CD14-positive monocyte (primary cell): ENCODE results near the gene PVALEF. TPM values are rescaled to one million over a fixed set of nuclear protein-coding genes. Genes with fewer than 3 reads are reported as not detected.

ENCODE experiments used
- DNase-seq, 3 donors: peaks; one replicate each; pipeline ENCODE4 v3.0.0-alpha.2; 2011 to 2022
- H2AFZ ChIP-seq: 2 replicates; pipeline ENCODE4 v1.6.0; 2012; ENCODE audit warnings: mild to moderate bottlenecking, low read depth, low read length, inconsistent platforms; ENCODE audit not compliant: insufficient read depth, poor library complexity, severe bottlenecking
- H3K27ac ChIP-seq, 2 donors: 1 replicate in 1 of 2; 2 replicates in 1 of 2; pipeline ENCODE4 v1.5.1; 2012 to 2013; ENCODE audit warnings: low read length in 2 of 2, control low read depth in 1 of 2, inconsistent platforms in 1 of 2, low read depth in 1 of 2, mild to moderate bottlenecking in 1 of 2
- H3K27me3 ChIP-seq, 2 donors: one replicate each; pipeline versions ENCODE4 v1.6.0 to v1.6.1; 2011 to 2013; ENCODE audit warnings: low read length in 2 of 2; ENCODE audit not compliant: control insufficient read depth in 2 of 2, insufficient read depth in 2 of 2
- H3K36me3 ChIP-seq, 2 donors: replicated peaks in 1 of 2; 1 replicate in 1 of 2; 2 replicates in 1 of 2; pipeline versions ENCODE4 v1.5.1 to v1.6.1; 2012 to 2013; ENCODE audit warnings: low read length in 2 of 2, control low read depth in 1 of 2, inconsistent platforms in 1 of 2, mild to moderate bottlenecking in 1 of 2; ENCODE audit not compliant: insufficient read depth in 2 of 2, control insufficient read depth in 1 of 2
- H3K4me1 ChIP-seq, 2 donors: 1 replicate in 1 of 2; 2 replicates in 1 of 2; pipeline versions ENCODE4 v1.5.1 to v1.6.1; 2012 to 2013; ENCODE audit warnings: low read length in 2 of 2, control low read depth in 1 of 2, inconsistent platforms in 1 of 2, mild to moderate bottlenecking in 1 of 2, moderate library complexity in 1 of 2; ENCODE audit not compliant: insufficient read depth in 2 of 2, control insufficient read depth in 1 of 2
- H3K4me2 ChIP-seq: replicated peaks from 2 replicates; pipeline ENCODE3; 2012; ENCODE audit warnings: low read length, moderate library complexity, mild to moderate bottlenecking; ENCODE audit not compliant: poor library complexity, severe bottlenecking; ENCODE audit errors: extremely low read depth
- H3K4me3 ChIP-seq, 3 experiments: fragments of 200-600 bp in 1 of 3; sonication (generic) in 1 of 3; replicated peaks in 1 of 3; 1 replicate in 2 of 3; 2 replicates in 1 of 3; pipeline ENCODE4 v1.5.1; 2011 to 2013; ENCODE audit warnings: low read length in 3 of 3, mild to moderate bottlenecking in 3 of 3, control low read depth in 2 of 3, low read depth in 2 of 3, inconsistent platforms in 1 of 3, moderate library complexity in 1 of 3
- H3K79me2 ChIP-seq: 2 replicates; pipeline ENCODE4 v1.6.0; 2012; ENCODE audit warnings: mild to moderate bottlenecking, control low read depth, inconsistent platforms, low read length, moderate library complexity; ENCODE audit not compliant: insufficient read depth
- H3K9ac ChIP-seq: 2 replicates; pipeline ENCODE4 v1.6.0; 2017; ENCODE audit warnings: low read length, mild to moderate bottlenecking; ENCODE audit not compliant: insufficient read depth, poor library complexity, severe bottlenecking
- H3K9me3 ChIP-seq, 2 donors: replicated peaks in 1 of 2; 1 replicate in 1 of 2; 2 replicates in 1 of 2; pipeline versions ENCODE4 v1.5.1 to v1.6.1; 2012 to 2013; ENCODE audit warnings: low read length in 2 of 2, control low read depth in 1 of 2; ENCODE audit not compliant: control insufficient read depth in 1 of 2, insufficient read depth in 1 of 2
- H4K20me1 ChIP-seq: 2 replicates; pipeline ENCODE4 v1.6.0; 2012; ENCODE audit warnings: mild to moderate bottlenecking, low read length, control low read depth, moderate library complexity; ENCODE audit not compliant: insufficient read depth
- H3K27ac Mint-ChIP-seq, 7 donors: one replicate each; pipeline ENCODE4 v1.8.0; 2020; ENCODE audit warnings: mild to moderate bottlenecking in 7 of 7, mixed read lengths in 7 of 7, moderate library complexity in 6 of 7, inconsistent platforms in 2 of 7
- H3K27me3 Mint-ChIP-seq, 3 donors: one replicate each; pipeline ENCODE4 v1.8.0; 2021 to 2022; ENCODE audit warnings: low read depth in 3 of 3, mild to moderate bottlenecking in 3 of 3, mixed read lengths in 3 of 3, moderate library complexity in 3 of 3, inconsistent platforms in 1 of 3
- H3K36me3 Mint-ChIP-seq, 2 donors: one replicate each; pipeline ENCODE4 v1.8.0; 2020; ENCODE audit warnings: mixed read lengths in 2 of 2, inconsistent platforms in 1 of 2, mild to moderate bottlenecking in 1 of 2
- H3K4me1 Mint-ChIP-seq: one replicate; pipeline ENCODE4 v1.8.0; 2020; ENCODE audit warnings: mild to moderate bottlenecking, mixed read lengths
- H3K4me3 Mint-ChIP-seq, 2 donors: one replicate each; pipeline ENCODE4 v1.8.0; 2020; ENCODE audit warnings: mild to moderate bottlenecking in 2 of 2, mixed read lengths in 2 of 2, moderate library complexity in 1 of 2
- H3K9me3 Mint-ChIP-seq, 7 donors: one replicate each; pipeline ENCODE4 v1.8.0; 2020 to 2022; ENCODE audit warnings: mixed read lengths in 7 of 7, mild to moderate bottlenecking in 6 of 7, moderate library complexity in 6 of 7, inconsistent platforms in 2 of 7
- WGBS: methylation state at CpG from one replicate; pipeline ENCODE4 v1.1.5; 2013; ENCODE audit warnings: missing lambda C conversion rate; ENCODE audit not compliant: insufficient coverage; 5-methylcytosine and 5-hydroxymethylcytosine counted together
- intact Hi-C, 2 donors: fragments of 100-400 bp; cut with micrococcal nuclease; formaldehyde crosslinking; loops; one replicate each; pipeline versions ENCODE4 v1.15.0 to v1.15.1; 2023
- polyA minus RNA-seq: library from RNA; depleted of rRNA, polyadenylated mRNA; stranded (reverse); fragments of >200 nt; gene quantifications from 2 replicates; pipeline ENCODE4 v1.2.3, GENCODE V29; 2012
- polyA plus RNA-seq, 3 donors: library from polyadenylated mRNA; depleted of rRNA in 1 of 3; unstranded in 2 of 3; stranded (reverse) in 1 of 3; fragments of 300-500 nt in 2 of 3; fragments of >200 nt in 1 of 3; fragmentation: Illumina TruSeq in 2 of 3; gene quantifications; 1 replicate in 2 of 3; 2 replicates in 1 of 3; pipeline ENCODE4 v1.2.3, GENCODE V29; 2012 to 2021
- total RNA-seq, 12 experiments: library from RNA in 1 of 12; stranded (reverse) in 1 of 12; fragments of 120-200 nt in 1 of 12; gene quantifications; one replicate each; pipeline ENCODE4 v1.2.4 and lab custom pipeline; 2013 to 2026; ENCODE audit warnings: mixed read lengths in 6 of 12, inconsistent platforms in 1 of 12
- TF ChIP-seq, protein P1 (sequence below): fragments of 200-600 bp; IDR thresholded peaks from one replicate; pipeline ENCODE4 v1.8.0; 2022; ENCODE audit warnings: antibody characterized with exemption, mild to moderate bottlenecking

Gene PVALEF
- total RNA-seq (2013): not detected
- polyA plus RNA-seq: not detected
- 0.28 TPM in 1 of 2 replicates, not detected in the other for polyA minus RNA-seq
- 0 to 0.23 (median 0.08) reads per million in 11 experiments for total RNA-seq (lab: John Stamatoyannopoulos, UW)

DNA sequence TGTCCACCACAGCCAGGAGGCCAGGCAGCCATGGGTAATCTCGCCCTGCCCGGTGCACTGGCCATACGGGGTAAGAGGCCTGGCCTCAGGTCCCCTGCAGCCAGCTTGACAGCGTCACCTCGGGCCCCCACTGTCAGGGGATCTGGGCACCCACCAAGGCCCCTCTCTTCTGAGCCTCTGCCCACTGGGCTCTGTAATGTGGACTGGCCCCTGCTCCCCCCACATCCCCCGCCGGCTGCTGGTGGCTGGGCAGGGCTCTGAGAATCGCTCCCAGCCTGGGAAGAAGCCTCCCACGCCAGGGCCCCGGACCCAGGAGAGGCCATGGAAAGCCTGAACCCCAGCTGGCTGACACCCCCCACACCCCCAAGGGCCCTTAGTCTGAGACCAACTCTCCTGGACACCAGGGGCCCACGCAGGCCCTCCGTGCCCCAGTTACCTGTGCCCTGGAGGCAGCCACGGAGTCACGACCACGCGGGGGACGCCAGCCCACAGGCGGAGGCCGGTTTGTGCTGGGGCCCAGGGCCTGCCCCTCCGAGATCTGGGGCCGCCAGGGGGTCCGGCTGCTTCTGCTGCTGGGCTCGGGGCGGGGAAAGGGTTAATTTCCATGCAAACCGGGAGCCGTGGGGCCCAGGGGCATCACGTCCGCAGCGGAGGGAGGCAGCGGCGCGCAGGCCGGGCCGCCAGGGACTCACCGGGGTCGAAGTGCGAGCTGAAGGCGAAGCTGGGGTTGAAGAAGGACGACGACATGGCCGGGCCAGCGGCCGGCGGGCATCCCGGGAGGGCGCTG lies at the start of gene PVALEF:
Gene PVALEF, plus strand, starts transcription at position 262 of the 787 bp plus-strand sequence. CDS start 15,720 bp downstream, outside the sequence.
- Mint-ChIP-seq H3K36me3 (peaks cover 0 to 2% of the 10 kb centered on the region in 2 donors), H3K27ac (no peak within 1 kb of the TSS), H3K27me3 (peaks cover 20 to 44% (median 27%) of the 10 kb centered on the region in 3 donors), H3K4me1 (peaks cover 9% of the 10 kb centered on the region), H3K4me3 (peak within 1 kb of the TSS; percentile 66 to 73), H3K9me3 (peaks cover 0 to 1% (median 0%) of the 10 kb centered on the region in 7 donors)
- no peaks in the 10 kb centered on the region for H3K36me3 ChIP-seq
- no peaks in the 10 kb centered on the region for H3K79me2 ChIP-seq
- 30% methylated on average over 46 of the region's 46 CpGs for WGBS
- H3K4me3 ChIP-seq: peak within 1 kb of the TSS in 1 of 3 experiments; percentile 57
- no peak within 1 kb of the TSS for H2AFZ ChIP-seq
- no peak for DNase-seq
- intact Hi-C loops: no loop called here
- H3K4me1 ChIP-seq: peaks cover 15 to 16% of the 10 kb centered on the region in 2 donors
- peaks cover 0 to 26% of the 10 kb centered on the region in 2 donors for H3K27me3 ChIP-seq
- TF ChIP-seq, protein P1, sequence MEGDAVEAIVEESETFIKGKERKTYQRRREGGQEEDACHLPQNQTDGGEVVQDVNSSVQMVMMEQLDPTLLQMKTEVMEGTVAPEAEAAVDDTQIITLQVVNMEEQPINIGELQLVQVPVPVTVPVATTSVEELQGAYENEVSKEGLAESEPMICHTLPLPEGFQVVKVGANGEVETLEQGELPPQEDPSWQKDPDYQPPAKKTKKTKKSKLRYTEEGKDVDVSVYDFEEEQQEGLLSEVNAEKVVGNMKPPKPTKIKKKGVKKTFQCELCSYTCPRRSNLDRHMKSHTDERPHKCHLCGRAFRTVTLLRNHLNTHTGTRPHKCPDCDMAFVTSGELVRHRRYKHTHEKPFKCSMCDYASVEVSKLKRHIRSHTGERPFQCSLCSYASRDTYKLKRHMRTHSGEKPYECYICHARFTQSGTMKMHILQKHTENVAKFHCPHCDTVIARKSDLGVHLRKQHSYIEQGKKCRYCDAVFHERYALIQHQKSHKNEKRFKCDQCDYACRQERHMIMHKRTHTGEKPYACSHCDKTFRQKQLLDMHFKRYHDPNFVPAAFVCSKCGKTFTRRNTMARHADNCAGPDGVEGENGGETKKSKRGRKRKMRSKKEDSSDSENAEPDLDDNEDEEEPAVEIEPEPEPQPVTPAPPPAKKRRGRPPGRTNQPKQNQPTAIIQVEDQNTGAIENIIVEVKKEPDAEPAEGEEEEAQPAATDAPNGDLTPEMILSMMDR: no peak
- H3K4me2 ChIP-seq: peak within 1 kb of the TSS; percentile 59
- H3K9ac ChIP-seq: peak within 1 kb of the TSS; percentile 60
- no peak within 1 kb of the TSS for H3K27ac ChIP-seq
- H3K9me3 ChIP-seq: no peaks in the 10 kb centered on the region
- H4K20me1 ChIP-seq: no peaks in the 10 kb centered on the region

DNA sequence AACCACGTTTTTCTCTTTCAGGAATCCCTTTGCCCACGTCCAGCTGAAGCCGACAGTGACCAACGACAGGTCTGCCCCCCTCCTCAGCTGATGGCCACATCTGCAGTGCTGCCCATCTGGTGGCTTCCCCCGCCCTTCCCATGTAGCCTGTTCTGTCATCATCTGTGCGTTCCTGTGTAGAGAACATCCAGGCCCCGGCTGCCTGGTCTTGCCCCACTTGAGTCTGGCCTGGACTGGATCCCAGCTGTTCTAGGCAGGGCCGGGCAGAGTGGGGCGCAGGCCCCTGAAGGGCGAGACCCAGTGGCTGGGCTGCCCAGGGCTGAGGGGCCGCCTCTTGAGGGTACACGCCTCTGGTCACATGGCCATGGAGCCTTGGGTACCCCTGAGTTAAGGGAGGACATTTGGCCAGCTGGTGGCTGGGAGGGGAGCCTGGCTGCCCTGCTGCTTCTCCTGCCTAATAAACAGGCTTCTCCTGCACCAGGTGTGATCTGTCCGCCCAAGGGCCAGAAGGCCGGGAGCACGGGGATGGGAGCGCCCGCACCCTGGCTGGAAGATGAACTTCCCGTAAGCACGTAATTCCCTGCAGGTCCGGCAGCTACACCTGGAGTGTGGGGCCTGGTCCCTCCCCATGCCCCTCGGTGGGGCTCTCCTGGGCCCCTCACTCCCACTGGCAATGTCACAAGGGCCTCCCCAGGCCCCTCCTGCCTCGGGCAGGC lies 49.4 kb upstream of the PVALEF start:
- peak overlapping the region in 1 of 7 donors; percentile 31 for H3K27ac Mint-ChIP-seq
- TF ChIP-seq, protein P1: no peak
- no peaks in the 10 kb centered on the region for H3K27me3 ChIP-seq
- peaks cover 7% of the 10 kb centered on the region for H3K4me1 Mint-ChIP-seq
- no peak overlapping the region for H2AFZ ChIP-seq
- H3K79me2 ChIP-seq: no peaks in the 10 kb centered on the region
- H3K36me3 ChIP-seq: peaks cover 5 to 23% of the 10 kb centered on the region in 2 donors
- H3K4me1 ChIP-seq: peaks cover 6 to 8% of the 10 kb centered on the region in 2 donors
- H3K4me2 ChIP-seq: no peak overlapping the region
- H3K9me3 Mint-ChIP-seq: no peaks in the 10 kb centered on the region
- H3K9me3 ChIP-seq: no peaks in the 10 kb centered on the region
- peaks cover 0 to 2% (median 0%) of the 10 kb centered on the region in 3 donors for H3K27me3 Mint-ChIP-seq
- peaks cover 41% of the 10 kb centered on the region for H4K20me1 ChIP-seq
- 91% methylated on average over 21 of the region's 22 CpGs for WGBS
- DNase-seq: no peak
- H3K4me3 Mint-ChIP-seq: no peak overlapping the region
- H3K36me3 Mint-ChIP-seq: peaks cover 9 to 11% of the 10 kb centered on the region in 2 donors
- no peak overlapping the region for H3K9ac ChIP-seq
- no peak overlapping the region for H3K27ac ChIP-seq
- intact Hi-C loops: no loop called here
- no peak overlapping the region for H3K4me3 ChIP-seq
